Iris pigment epithelial cell (primary cell): Measurements from ENCODE around the gene KREMEN1.
"Not testable (repeated sequence)": the region's sequence is repeated elsewhere in the genome, so short reads cannot be mapped to it uniquely, and the experiment has no call there.

Source experiments
- DNase-seq: peaks from one replicate; pipeline ENCODE4 v3.0.0-alpha.2; 2011; ENCODE audit warnings: low read depth

KREMEN1 gene, protein sequence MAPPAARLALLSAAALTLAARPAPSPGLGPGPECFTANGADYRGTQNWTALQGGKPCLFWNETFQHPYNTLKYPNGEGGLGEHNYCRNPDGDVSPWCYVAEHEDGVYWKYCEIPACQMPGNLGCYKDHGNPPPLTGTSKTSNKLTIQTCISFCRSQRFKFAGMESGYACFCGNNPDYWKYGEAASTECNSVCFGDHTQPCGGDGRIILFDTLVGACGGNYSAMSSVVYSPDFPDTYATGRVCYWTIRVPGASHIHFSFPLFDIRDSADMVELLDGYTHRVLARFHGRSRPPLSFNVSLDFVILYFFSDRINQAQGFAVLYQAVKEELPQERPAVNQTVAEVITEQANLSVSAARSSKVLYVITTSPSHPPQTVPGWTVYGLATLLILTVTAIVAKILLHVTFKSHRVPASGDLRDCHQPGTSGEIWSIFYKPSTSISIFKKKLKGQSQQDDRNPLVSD

DNA sequence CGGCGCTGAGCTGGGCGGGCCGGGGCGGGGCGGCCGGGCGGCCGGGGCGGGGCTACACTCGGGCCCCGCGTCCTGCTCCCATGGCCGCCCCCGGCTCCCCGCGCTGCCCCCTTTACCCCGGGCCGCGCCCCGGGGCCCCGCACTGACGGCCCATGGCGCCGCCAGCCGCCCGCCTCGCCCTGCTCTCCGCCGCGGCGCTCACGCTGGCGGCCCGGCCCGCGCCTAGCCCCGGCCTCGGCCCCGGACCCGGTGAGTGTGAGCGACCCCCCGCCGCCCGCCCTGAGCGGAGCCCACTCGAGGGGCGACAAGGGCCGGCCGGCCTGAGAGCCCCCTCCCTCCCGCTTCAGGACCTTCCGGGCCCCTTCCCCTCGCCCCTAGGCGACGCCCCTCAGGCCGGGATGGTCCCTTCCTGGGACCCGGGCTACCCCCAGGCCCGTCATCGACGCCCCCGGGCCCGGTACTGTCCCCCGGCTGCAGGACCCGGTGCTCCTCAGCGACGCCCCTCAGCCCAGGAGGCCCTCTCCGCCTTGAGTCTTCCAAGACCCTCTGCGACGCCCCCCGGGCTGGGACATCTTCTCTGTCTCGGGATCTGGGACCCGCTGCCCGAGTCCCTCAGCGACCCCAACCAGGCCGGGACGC is at the start of gene KREMEN1:
Gene KREMEN1 (plus strand): TSS at position 57 of the 639 bp plus-strand sequence. CDS start 96 bp downstream, at position 153.
- DNase-seq: no peak

DNA sequence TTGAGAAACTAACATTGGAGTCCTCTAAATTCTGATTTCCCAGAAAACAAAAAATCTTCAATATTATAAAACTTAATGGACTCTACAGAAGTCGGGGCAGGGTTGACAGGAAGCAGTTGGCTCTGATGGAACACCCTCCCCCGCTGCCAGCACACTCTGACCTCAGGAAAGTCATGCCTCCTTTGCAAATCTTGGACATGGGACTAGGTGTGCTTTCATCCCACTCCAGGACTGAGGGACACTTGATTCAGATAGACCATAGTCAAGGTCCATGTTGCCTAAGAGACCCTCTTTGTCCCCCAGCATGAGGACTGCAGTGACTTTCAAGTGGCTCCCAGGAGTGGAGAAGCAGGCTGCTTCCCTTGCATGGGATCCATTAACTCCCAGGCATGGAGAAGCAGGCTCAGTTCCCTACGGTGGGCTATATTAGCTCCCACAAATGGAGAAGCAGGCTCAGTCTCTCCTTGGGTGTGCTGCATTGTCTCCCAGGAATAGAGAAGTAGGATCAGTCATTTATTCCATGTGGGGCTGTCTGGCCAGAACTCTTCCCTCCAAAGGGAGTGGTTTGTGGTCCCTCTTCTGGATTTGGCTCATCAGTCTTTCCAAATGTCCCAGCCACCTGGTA is 49.6 kb upstream of the KREMEN1 start:
- no peak for DNase-seq

DNA sequence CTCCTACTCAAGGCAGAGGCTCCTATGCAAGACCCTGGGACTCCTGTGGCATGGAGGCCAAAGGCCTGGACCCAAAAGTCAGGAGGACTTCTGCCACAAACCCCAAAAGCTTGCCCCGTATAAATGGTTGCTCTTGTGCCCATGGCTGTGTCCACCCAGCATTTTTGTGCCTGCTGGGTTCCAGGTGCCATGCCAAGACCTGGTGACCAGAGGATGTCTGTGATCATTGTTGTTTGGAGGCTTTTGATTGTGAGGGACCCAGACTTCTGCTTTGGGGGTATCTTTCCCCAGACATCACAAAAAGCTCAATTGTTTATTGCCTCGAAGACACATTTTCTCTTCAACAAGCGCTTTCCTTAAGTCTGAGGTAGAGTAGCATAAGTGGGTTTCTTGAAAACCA is 46.3 kb upstream of the KREMEN1 start:
- no peak for DNase-seq

DNA sequence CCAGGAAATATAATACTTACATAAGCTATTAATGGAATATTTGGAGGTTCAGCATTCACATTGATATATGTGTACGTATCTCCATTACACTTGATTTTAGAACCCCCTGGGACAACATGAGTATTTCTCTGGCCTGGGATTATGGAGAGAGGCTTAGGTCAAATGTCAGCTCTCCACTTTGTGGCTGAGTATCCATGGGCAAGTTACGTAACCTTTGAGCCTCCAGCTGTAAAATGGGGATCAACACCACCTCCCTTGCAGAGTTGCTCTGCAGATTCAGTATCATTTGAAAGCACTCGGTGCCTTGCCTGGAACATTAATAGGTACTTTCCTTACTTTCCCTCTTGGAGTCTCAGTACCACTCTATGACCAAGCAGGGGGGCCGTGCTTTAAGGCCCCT is 44.4 kb upstream of the KREMEN1 start:
- no peak for DNase-seq

DNA sequence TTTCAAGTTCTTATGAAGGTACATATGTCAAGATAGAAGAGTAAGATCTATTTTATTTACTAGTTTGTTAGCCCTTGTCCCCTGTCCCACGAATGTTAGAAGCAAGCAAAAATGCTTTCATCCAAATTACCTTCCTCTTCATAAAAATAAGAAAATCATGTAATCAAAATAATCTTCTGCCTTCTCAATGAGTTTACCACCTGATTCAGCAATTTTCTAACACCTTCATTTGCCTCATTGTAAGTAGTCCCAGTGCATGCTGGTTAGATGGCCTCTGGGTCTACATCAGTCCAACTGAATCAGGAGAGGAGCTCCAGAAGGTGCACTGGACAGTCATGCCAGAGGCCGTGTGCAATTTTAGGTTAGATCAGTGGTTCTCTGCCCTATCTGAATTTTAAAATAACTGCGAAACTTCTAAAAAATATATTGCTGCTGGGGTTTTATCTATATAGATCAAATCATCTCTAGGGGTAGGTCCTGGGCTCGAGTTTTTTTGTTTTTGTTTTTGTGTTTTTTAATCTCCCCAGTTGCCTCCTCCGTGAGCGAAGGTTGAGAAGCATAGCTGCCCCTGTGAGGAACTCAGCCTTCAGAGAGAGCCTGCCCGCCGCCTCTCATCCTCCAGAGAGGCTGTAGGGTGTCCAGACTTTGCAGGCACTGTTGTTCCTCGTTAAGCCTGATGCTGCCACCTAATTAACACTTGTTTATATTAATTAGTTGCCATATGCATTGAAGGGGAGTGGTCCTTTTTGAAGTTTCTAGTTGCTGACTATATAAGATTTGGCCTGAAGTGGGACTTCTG is 43.4 kb upstream of the KREMEN1 start:
- no peak for DNase-seq

DNA sequence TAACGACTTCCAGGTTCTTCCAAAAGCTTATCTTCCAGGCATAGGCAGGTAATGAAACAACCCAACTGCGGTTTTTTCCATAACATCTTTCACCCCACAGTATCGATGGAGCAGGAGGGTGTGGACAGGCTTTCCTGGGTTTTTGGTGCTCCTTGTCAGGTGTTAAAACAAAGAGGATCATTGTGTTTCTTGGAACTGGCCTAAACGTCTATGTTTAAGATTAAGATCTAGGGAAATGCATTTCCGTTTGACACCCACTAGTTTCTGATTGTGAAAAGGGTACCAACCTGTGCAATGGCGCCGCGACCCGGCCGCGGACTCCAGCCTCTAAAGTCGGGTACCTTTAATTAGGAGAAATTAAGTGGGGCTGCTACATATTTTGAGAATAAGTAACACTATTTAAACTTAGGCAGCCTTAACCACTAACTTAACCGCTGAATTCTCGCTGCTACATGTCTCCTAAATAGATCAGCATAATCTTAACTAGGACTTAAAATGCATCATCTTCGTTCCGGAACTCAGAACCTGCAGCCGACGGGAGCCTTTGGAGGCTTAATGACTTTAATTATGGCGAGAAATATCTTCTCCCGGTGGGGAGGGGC is 42.7 kb upstream of the KREMEN1 start:
- peak; percentile 47 for DNase-seq

DNA sequence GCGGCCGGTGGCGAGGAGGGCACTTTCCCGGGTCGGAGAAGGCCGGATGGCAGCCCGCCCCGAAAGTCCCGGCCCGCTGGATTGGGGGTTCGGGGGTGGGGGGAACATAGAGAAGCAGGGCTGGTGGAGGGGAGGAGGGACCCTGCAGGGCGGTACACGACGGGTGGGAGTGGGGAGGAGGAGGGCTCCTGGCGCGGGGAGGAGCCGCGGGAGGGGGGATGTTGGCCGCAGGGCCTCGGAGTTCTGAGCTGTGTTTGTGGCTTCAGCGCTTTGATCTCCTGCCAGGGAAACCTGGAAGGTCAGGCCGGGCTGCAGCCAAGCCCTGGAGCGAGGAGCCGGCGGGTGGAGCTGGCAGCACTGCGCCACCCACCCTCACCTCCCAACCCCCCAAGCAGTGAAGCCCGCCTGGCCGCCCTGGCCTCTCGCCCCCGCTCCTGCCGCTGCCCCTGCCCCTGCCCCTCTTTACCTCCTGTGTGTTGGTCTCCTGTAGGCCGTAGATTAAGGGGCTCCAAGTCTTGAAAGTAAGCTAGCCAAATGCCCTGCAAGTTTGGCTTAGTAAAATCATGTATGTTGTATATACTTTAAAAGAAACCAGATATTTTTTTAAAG is 42.1 kb upstream of the KREMEN1 start:
- DNase-seq: peak; percentile 91

DNA sequence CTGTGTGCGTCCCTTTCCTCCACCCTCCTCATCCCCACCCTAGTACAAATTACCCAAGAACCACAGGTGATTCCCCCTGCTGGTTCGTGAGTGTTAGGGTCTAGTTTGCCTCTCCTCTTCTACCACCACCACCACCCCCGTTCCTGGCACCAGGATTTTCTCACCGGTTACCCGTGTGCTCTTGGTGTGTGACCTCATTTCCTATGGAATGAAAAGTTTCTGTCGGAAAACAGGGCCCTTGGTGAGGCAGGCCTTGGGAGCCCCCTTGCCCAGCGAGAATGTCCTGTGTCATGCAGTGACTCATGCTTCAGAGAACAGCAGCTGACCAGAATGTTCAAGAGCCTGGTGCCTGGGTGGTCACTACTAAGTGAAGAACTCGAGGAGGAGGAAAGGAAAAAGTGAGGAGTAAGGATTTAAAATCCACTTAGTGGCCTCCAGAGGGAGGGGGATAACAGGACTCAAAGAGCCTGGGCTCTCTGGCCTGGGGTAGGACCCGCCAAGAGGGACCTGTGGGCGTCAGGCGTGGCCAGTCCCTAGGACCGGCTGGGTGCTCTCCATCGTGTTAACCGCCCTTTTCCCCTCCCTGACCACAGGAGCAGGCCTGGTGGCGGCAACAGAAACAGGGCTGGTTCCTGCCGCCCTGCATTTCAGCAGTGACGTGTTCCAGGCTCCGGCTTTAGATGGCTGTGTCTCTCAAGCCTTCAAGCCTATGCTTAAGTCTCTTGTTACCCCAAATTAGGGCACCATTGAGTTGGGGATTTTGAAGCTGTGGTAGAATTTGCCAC is 41.4 kb upstream of the KREMEN1 start:
- DNase-seq: peak; percentile 97

DNA sequence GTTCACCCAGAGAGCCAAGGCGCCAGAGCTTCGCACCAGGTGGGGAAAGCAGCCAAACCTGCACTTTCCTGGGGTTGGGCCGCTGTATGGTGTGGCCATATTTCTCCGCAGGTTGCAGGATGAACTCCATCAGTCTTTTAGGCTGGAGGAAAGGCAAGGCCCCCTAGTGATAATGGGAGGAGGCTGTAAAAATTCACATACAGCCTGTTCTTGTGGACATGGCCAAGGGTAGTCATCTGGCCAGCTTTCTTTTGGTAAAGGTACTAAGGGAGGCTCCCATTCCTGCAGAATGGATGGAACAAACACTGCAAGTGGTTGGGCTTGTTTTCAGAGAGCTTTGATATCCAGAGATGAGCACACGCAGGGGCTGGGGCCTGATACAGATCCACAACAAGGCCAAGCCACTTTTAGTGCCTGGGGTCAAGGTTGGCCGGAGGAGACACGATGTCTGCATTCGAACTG is 40.8 kb upstream of the KREMEN1 start:
- peak; percentile 7 for DNase-seq

DNA sequence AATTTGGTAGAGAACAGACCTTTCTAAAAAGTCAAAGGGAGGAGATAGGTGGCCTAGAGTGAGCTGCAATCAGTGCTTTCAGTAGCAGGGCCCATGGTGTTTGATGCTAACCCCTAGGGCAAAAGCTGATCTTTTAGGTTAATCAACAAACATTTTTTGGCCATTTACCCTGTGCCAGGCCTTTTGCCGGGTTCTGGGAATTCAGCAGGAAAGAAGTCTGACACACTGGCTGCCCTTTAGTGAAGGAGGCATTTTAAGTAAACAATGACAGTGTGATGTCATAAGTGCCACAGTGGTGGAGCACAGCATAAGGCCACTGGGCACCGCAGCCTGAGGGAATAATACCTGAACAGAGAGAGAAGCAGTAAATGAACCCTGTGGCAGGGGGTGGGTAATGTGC is 40.3 kb upstream of the KREMEN1 start:
- DNase-seq: no peak

DNA sequence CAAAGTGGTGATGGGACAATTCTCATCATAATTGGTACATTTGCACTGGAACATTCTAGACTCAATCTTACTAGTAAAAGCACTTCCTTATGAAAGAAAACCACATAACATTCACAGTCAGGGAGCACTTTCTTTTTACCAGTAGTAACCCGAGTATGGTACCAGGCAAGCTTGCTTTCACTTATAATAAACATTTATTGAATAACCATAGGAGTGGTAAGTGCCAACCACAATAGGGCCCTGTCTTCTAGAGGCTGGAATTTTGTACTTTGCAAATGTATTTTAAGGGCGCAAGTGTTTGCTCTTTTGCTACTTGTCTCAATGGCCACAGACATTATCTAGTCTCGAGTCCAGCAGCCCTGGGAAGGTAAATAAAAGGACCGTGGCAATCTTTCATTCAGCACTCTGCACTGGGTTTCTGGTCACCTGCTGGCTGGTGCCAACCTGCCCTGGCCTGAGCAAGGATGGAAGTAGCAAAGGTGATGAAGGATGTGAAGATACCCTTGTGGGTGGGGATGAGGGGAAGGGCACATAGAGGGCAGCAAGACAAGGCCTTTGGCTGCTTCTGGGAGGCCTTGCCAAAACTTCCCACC is 35.4 kb upstream of the KREMEN1 start:
- DNase-seq: no peak

DNA sequence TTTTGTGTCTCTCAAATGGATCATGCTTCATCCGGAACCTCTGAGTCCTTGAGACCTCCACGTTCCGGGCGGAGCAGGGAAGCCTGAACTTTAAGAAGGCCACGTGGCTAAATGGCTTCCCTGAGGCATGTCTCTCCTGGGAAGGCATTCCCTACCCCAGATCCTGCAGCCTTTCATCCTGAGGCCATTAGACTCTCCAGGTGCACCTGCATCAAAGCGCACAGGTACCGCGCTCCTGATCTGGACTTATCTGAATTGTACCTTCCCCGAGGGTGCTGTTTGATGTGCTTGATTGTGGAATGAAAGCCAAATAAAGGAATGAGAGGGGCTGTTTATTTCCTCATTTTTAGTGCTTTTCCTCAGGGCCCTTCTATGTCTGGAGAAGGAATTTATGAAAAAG is 33.7 kb upstream of the KREMEN1 start:
- DNase-seq: no peak

DNA sequence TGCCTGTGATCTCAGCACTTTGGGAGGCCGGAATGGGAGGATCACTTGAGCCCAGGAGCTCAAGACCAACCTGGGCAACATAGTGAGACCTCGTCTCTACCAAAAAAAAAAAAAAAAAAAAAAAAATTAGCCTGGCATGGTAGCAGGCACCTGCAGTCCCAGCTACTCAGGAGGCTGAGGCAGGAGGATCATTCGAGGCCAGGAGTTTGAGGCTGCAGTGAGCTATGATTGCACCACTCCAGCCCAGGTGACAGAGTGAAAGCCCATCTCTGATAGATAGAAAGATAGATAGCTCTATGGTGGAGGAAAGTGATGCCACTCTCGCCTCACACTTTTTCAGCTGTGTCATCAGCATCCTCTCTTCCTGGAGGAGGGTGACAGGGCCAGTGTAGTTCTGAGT is 33.2 kb upstream of the KREMEN1 start:
- DNase-seq: not testable (repeated sequence)

DNA sequence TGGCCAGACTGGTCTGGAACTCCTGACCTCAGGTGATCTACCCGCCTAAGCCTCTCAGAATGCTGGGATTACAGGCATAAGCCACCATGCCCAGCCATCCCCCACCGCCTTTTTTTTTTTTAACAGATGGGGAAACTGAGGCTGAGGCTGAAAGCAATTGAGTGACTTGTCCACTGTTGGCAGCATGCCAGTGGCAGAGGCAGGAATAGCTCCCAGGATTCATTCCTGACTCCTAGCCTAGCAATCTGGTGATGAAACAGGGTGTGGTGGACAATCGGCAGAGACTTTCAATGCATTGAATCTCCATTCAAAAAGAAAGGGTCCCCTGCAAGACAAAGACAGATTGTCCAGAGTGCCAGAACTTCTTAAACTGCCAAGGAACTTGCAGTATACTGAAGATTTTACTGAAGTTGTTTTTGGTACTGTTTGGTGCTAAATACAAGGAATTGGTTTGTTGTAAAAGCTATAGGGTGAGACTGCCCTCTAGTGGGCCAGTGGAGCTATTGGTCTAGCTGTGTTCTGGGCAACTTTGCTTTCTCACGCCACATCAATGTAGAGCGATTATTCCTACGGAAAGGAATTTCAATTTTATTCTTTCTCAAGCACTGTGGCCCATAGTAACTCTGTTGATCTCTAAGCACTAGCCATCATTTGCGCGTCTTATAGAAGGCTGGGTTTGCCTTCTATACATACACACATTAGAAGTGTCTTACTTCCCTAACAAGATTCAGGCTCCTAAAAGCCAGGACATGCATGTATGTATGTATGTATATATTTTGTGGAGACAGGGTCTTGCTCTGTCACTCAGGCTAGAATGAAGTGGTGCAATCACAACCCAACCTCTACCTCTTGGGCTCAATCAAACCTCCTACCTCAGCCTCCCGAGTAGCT is 32.2 kb upstream of the KREMEN1 start:
- DNase-seq: peak; percentile 87

DNA sequence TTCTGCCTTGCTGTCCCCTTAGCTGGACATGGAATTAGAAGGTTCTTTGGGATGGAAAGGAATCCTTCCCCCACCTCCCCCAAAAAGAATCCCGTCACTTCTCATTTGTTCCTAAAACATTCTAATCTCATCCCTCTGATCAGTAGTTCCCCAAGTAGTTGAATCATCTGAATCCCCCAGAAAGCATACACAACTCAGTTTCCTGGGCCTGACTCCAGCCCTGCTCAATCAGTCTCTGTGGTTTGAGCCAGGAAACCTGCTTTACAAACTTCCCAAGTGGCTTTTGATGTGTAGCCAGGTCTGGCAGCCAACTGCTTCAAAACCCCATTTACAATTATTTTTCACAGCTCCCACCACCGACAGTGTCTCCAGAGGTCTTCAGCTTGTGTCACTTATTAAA is 31.4 kb upstream of the KREMEN1 start:
- peak; percentile 83 for DNase-seq

DNA sequence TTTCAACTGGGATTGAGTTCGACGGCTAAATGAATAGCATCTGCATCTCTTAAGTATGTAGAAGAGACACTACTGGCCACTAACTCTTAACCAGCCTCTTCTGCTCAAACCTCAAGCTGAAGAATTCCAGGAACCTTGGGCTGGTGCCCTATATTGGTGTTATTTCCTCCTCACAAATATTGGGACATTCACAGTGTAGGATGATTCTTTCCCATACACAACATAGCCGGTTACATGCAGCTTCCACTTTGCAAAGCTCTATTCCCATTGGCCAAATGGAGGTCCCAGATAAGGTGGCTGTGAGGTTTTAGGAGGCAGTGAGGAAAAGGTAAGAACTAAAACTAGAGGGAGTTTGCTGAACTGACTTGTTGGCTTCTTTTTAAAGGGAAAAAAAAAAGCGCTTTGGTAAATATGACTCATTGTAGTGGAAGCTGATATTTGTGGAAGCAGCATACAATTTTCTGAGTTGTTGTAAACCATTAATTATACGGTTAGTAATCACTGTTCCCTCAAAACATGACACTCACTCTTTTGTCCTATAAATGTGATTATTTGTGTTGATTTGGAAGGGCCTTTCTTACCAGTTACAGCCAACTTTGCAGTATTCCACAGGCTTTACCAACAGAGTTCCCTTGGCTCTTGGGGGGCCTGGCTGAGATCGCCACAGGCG is 28.8 kb upstream of the KREMEN1 start:
- DNase-seq: peak; percentile 69

DNA sequence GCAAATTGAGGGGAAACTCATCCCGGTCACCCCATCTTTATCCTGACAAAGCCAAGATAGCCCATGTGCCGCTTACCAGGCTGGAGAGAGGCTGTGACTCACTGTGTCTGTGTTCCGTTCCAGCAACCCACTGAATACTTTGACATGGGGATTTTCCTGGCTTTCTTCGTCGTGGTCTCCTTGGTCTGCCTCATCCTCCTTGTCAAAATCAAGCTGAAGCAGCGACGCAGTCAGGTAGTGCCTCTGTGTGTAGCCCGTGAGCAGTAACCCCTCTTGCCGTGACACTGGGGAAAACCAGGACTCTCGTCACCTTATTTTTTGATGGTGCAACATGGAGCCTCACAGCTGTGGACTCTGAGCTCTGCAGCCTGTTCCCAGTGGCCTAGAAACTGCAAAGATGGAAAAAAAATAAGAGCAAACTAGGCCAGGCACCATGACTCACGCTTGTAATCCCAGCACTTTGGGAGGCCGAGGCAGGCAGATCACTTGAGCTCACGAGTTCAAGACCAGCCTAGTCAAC is 28.1 kb upstream of the KREMEN1 start:
- DNase-seq: peak; percentile 92
